ENCODE measurements around the gene AGAP1. TPM values are rescaled to one million over a fixed set of nuclear protein-coding genes. Genes with fewer than 3 reads are reported as not detected.

The AGAP1 gene
- polyA plus RNA-seq, 4 donors: 17.5 to 19.9 (median 19.3) TPM

- no peak for DNase-seq (ENCODE audit: low read depth in 4 of 4, low spot score in 3 of 4)
Observed at GRCh38 chr2:235990344-235990743, 496.5 kb downstream of the AGAP1 start.

- DNase-seq (ENCODE audit: low read depth in 4 of 4, low spot score in 3 of 4): no peak
Observed at GRCh38 chr2:235992024-235992423, 498.2 kb downstream of the AGAP1 start.

- DNase-seq (ENCODE audit: low read depth in 4 of 4, low spot score in 3 of 4): no peak
Observed at GRCh38 chr2:235996419-235996818, 502.6 kb downstream of the AGAP1 start.

GRCh38 chr2:235999011-235999410, 505.2 kb downstream of the AGAP1 start:
- no peak for DNase-seq (ENCODE audit: low read depth in 4 of 4, low spot score in 3 of 4)

GRCh38 chr2:236001166-236001828, 507.5 kb downstream of the AGAP1 start:
- no peak for DNase-seq (ENCODE audit: low read depth in 4 of 4, low spot score in 3 of 4)

- no peak for DNase-seq (ENCODE audit: low read depth in 4 of 4, low spot score in 3 of 4)
Observed at GRCh38 chr2:236001854-236002253, 508.0 kb downstream of the AGAP1 start.

GRCh38 chr2:236008006-236008405, 514.2 kb downstream of the AGAP1 start:
- no peak for DNase-seq (ENCODE audit: low read depth in 4 of 4, low spot score in 3 of 4)

DNA sequence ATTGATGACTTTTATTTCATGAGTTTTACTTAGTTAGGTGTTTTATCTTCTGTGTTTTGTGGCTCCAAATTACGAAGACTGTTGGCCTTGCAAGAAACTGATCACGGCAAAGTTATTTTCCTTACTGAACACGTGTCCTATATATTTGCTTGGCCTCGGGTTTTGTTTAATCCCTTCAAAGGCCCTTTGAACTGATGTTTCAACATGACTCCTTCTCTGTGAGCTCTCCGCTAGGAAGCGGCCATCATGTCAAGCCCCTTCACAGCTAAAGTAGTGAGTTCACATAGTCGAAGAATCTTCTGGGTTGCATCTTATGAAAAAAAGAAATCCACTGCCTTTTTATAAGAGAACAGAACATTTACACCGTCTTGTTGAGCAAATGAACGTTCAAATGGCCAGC, 515.0 kb downstream of the AGAP1 start:
- DNase-seq (ENCODE audit: low read depth in 4 of 4, low spot score in 3 of 4): no peak

- no peak for DNase-seq (ENCODE audit: low read depth in 4 of 4, low spot score in 3 of 4)
Observed at GRCh38 chr2:236010920-236011685, 517.3 kb downstream of the AGAP1 start.

- DNase-seq (ENCODE audit: low read depth in 4 of 4, low spot score in 3 of 4): no peak
Observed at GRCh38 chr2:236012155-236012554, 518.3 kb downstream of the AGAP1 start.

DNA sequence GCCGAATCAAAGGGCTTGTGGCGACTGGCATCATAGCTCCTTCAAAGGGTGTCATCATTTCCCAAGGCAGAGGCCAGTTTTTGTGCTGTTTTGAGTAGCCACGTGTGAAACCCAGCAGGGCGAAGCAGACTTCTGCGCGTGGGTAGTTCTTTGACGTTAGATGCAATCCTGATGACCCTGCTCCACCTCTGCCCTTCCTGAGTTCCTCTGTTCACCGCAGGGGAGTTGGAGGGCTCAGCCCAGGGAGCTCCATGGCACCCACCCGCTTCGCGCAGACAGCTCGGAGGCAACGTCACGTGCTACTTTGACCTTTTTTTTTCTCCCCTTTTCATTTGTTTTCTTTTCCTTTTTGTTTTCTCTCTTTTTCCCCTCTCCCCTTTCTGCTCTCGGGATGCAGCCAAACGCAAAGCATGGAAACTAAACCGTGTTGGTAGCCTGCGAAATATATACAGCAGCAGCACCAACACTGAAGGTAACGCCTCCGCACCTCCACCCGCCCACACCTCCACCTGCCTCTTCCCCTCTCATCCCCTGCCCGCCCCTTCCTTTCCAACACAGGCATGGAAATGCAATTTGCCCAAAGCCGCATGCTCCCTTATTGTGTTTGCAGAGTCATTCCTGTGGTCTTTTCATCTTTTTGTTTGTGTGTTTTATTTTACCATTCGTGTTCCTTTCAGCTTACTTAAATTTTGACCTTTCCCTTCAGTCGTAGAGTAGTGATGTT, 520.7 kb downstream of the AGAP1 start:
- DNase-seq (ENCODE audit: low read depth in 4 of 4, low spot score in 3 of 4): no peak

GRCh38 chr2:236015171-236015570, 521.3 kb downstream of the AGAP1 start:
- no peak for DNase-seq (ENCODE audit: low read depth in 4 of 4, low spot score in 3 of 4)

GRCh38 chr2:236016496-236016895, 522.7 kb downstream of the AGAP1 start:
- no peak for DNase-seq (ENCODE audit: low read depth in 4 of 4, low spot score in 3 of 4)

GRCh38 chr2:236017446-236017845, 523.6 kb downstream of the AGAP1 start:
- DNase-seq (ENCODE audit: low read depth in 4 of 4, low spot score in 3 of 4): no peak

DNA sequence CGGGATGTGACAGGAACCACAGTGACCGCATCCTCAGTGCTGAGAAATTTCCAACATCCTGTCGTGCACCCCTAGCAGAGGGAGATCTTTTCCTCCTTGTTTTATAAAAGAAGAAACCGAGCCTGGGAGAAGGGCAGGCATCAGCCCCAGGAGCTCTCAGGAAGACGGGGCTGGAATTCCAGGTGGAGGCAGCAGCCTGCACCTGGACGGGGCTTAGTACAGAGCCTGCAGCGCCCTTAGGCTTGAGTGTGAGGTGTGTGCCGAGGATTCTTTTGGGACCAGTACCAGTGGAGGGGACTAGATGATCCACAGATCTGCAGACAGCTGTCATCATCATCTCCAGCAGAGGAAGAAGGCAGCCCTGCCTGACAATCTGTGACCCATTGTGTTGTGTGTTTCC, 525.6 kb downstream of the AGAP1 start:
- DNase-seq (ENCODE audit: low read depth in 4 of 4, low spot score in 3 of 4): no peak

- no peak for DNase-seq (ENCODE audit: low read depth in 4 of 4, low spot score in 3 of 4)
Observed at GRCh38 chr2:236021499-236022057, 527.7 kb downstream of the AGAP1 start.

- no peak for DNase-seq (ENCODE audit: low read depth in 4 of 4, low spot score in 3 of 4)
Observed at GRCh38 chr2:236022128-236022527, 528.3 kb downstream of the AGAP1 start.

- no peak for DNase-seq (ENCODE audit: low read depth in 4 of 4, low spot score in 3 of 4)
Observed at GRCh38 chr2:236025892-236026291, 532.0 kb downstream of the AGAP1 start.

- peak in 2 of 4 donors; percentile 24 to 31 for DNase-seq (ENCODE audit: low read depth in 4 of 4, low spot score in 3 of 4)
Observed at GRCh38 chr2:236026841-236027240, 533.0 kb downstream of the AGAP1 start.

- DNase-seq (ENCODE audit: low read depth in 4 of 4, low spot score in 3 of 4): no peak
Observed at GRCh38 chr2:236028066-236028465, 534.2 kb downstream of the AGAP1 start.

DNA sequence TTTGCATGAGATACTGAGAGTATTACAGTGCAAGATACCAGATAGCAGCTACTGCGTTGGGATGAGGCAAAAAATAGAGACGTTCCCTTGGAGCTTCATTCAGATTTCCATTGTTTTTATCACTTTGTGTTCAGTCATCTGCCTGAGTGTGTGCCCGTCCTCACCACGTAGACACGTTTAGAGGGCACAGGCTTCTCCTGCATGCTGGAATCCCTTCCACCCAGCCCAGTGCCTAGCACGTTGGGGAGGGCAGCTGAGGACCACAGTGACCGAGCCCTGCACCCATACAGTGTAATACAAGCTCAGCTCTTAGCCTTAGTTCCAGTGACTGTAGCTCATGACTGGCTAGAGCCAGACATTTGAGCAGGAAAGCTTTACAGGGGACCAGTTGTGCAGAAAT, 539.6 kb downstream of the AGAP1 start:
- no peak for DNase-seq (ENCODE audit: low read depth in 4 of 4, low spot score in 3 of 4)

All from left renal pelvis (tissue), 4 donors.